ENCODE results near the gene ZNF524. TPM values are rescaled to one million over a fixed set of nuclear protein-coding genes. Genes with fewer than 3 reads are reported as not detected.

ZNF524 gene
- total and polyA plus RNA-seq, 9 of the 15 experiments (the other 6 are each of a cell fraction or from before 2014, with no cell fraction given): 0.08 to 15.6 (median 2.9) TPM

- TF ChIP-seq ZHX1 (conservative IDR thresholded peaks at IDR 0.05; ENCODE audit: low read length) (no peak), RBM14 (IDR thresholded peaks at IDR 0.05; ENCODE audit: borderline replicate concordance, insufficient read depth, low read depth, low read length) (no peak), ZNF76 (CRISPR knock-in tag; IDR thresholded peaks at IDR 0.05; ENCODE audit: borderline replicate concordance) (no peak), ZBTB7A (IDR thresholded peaks at IDR 0.05; ENCODE audit: borderline replicate concordance, control insufficient read depth, low read depth, low read length) (peak; percentile 28; the same call in 1 of the 2 replicates), RAD51 (IDR thresholded peaks at IDR 0.05; ENCODE audit: borderline replicate concordance, low read depth) (no peak), CCAR2 (IDR thresholded peaks at IDR 0.05; ENCODE audit: low read depth, low read length) (no peak), PHF21A (IDR thresholded peaks at IDR 0.05; ENCODE audit: borderline replicate concordance, low read depth) (no peak), MTA2 (IDR thresholded peaks at IDR 0.05; ENCODE audit: low read depth) (no peak), ZNF655 (CRISPR knock-in tag; IDR thresholded peaks at IDR 0.05) (no peak), OTX1 (CRISPR knock-in tag; IDR thresholded peaks at IDR 0.05) (no peak), MYBL2 (IDR thresholded peaks at IDR 0.05; ENCODE audit: low read depth) (no peak), MYBL2 (CRISPR knock-in tag; IDR thresholded peaks at IDR 0.05; ENCODE audit: borderline replicate concordance) (no peak), GATAD2B (IDR thresholded peaks at IDR 0.05; ENCODE audit: borderline replicate concordance) (no peak), ASH1L (IDR thresholded peaks at IDR 0.05; ENCODE audit: borderline replicate concordance, low read depth, partially characterized antibody) (no peak), POLR2G (IDR thresholded peaks at IDR 0.05; ENCODE audit: low read depth, low read length) (peak; percentile 56; the same call in 1 of the 2 replicates), ZNF551 (CRISPR knock-in tag; IDR thresholded peaks at IDR 0.05) (no peak), ZNF263 (CRISPR knock-in tag; IDR thresholded peaks at IDR 0.05; ENCODE audit: borderline replicate concordance) (no peak)
- TF ChIP-seq, protein P1, sequence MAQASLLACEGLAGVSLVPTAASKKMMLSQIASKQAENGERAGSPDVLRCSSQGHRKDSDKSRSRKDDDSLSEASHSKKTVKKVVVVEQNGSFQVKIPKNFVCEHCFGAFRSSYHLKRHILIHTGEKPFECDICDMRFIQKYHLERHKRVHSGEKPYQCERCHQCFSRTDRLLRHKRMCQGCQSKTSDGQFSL (CRISPR knock-in tag; IDR thresholded peaks at IDR 0.05): 0 out of 2 replicates have a peak, but pooled peaks have one; percentile 23
- TF ChIP-seq, protein P1 (tag; IDR thresholded peaks at IDR 0.05): no peak
- TF ChIP-seq, protein P2, sequence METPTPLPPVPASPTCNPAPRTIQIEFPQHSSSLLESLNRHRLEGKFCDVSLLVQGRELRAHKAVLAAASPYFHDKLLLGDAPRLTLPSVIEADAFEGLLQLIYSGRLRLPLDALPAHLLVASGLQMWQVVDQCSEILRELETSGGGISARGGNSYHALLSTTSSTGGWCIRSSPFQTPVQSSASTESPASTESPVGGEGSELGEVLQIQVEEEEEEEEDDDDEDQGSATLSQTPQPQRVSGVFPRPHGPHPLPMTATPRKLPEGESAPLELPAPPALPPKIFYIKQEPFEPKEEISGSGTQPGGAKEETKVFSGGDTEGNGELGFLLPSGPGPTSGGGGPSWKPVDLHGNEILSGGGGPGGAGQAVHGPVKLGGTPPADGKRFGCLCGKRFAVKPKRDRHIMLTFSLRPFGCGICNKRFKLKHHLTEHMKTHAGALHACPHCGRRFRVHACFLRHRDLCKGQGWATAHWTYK (CRISPR knock-in tag; IDR thresholded peaks at IDR 0.05): peak; percentile 93
These were observed 21.0 kb upstream of the ZNF524 start (continued) for GRCh38 chr19:55578761-55579747.
